Muscle layer of duodenum (tissue), 2 donors: ENCODE data around the gene KAT6B.

Source experiments
- H3K27ac ChIP-seq: one replicate; pipeline ENCODE4 v1.7.0; 2013; ENCODE audit warnings: mild to moderate bottlenecking, low read length
- H3K27me3 ChIP-seq: one replicate; pipeline ENCODE4 v1.7.0; 2013; ENCODE audit warnings: low read depth, mild to moderate bottlenecking, control low read depth, low read length
- H3K36me3 ChIP-seq, 2 donors: one replicate each; pipeline ENCODE4 v1.7.0; 2013; ENCODE audit warnings: low read length in 2 of 2, control low read depth in 1 of 2, mild to moderate bottlenecking in 1 of 2; ENCODE audit not compliant: insufficient read depth in 2 of 2, control insufficient read depth in 1 of 2
- H3K4me1 ChIP-seq, 2 donors: one replicate each; pipeline ENCODE4 v1.7.0; 2013; ENCODE audit warnings: low read length in 2 of 2, mild to moderate bottlenecking in 2 of 2, control low read depth in 1 of 2, moderate library complexity in 1 of 2; ENCODE audit not compliant: insufficient read depth in 2 of 2, control insufficient read depth in 1 of 2
- H3K4me3 ChIP-seq, 2 donors: one replicate each; pipeline ENCODE4 v1.7.0; 2013; ENCODE audit warnings: low read length in 2 of 2, low read depth in 1 of 2, mild to moderate bottlenecking in 1 of 2
- H3K9me3 ChIP-seq, 2 donors: one replicate each; pipeline ENCODE4 v1.7.0; 2013; ENCODE audit warnings: low read length in 2 of 2, control low read depth in 1 of 2, mild to moderate bottlenecking in 1 of 2; ENCODE audit not compliant: control insufficient read depth in 1 of 2
- donor health status: healthy.

Gene KAT6B

GRCh38 chr10:74977072-74977471 lies 150.7 kb downstream of the KAT6B start:
- H3K4me1 ChIP-seq, result peaks cover 0 to under 1% of the 10 kb centered on the region in 2 donors

DNA sequence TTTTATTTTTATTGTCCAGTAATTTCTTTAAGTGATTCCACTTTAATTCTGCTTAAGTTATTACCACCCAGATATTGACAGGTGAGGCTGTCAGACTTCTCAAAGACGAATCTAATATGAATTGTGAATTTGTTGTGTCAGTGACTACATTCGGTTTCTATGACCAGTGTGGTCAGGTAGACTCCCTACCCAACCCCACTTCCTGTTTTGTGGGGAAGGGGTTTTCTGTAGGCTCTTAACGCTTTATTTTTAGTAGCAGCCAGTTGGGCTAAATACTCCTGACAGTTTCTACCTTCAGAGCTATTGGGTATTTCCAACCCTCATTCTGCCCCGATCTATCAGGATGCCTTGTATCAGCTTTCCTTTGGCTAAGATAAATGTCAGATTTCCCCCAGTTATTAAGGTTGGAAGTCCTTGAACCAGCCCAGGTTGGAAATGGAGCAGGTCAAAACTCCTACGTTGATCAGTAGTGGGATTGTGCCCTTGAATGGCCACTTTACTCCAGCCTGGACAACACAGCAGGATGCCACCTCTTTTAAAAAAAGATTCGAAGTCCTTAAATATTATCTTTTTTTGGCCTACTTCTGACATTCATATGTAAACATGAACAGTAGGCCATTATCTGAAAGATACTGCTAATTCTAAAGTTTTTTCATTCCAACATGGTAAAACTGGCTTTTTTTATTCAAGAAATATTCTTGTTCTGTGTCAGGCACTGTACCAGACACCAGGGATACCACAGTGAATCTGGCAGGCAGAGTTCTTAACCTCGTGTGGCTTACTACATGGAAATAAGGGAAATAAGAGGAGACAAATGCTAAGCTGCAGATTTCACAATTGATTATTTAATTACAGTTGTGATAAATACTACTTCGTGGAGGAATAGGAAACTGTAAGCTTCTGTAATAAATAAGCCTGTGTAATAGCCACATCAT lies 151.8 kb downstream of the KAT6B start:
- Histone ChIP-seq H3K27ac (no peak overlapping the region), H3K27me3 (no peaks in the 10 kb centered on the region), H3K9me3 (no peaks in the 10 kb centered on the region), H3K4me3 (no peak overlapping the region), H3K36me3 (peaks cover 25 to 29% of the 10 kb centered on the region in 2 donors), H3K4me1 (peaks cover 0 to 8% of the 10 kb centered on the region in 2 donors)

More at GRCh38 chr10:74977072-74977471, 150.7 kb downstream of the KAT6B start:
- H3K27ac ChIP-seq, result no peak overlapping the region
- no peak overlapping the region for H3K4me3 ChIP-seq
- no peaks in the 10 kb centered on the region for H3K27me3 ChIP-seq
- H3K36me3 ChIP-seq, result peaks cover 19 to 26% of the 10 kb centered on the region in 2 donors
- H3K9me3 ChIP-seq, result no peaks in the 10 kb centered on the region

DNA sequence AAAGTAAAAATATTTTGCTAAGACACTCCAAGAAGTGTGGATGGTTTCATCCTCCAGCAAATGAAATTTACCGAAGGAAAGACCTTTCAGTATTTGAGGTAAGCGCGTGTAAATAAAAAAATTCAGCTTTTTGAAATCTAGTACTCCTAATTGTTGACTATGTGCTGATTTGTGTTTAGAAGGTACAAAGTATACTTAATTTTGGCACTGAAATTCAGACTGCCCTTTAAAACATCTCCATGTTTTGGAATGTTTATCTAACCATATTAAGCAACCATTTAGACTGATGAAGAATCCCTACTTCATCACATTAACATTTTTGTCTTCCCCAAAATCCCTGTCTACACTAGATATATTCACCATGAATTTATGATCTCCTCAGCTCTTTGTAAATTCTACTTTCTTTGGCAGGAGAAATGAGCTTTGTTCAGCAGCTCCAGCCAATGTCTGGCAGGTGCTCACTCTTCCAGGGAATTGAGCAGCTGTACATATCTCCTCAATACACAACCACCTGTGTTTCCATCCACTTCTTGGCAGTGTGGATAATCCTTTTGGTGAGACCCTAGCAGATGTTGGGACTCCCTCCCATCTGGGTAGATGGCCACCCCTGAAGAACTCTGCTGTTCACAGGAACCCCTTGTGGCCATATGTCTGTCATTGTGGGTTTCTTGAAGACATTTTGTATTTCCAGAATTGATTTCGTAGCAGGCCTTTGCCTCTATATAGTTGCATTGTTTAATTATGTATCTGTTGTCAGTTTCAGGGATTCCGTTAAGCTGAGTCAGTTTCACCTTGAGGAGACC lies 155.6 kb downstream of the KAT6B start:
- Histone ChIP-seq H3K4me1 (peaks cover 0 to 14% of the 10 kb centered on the region in 2 donors), H3K36me3 (peaks cover 14 to 15% of the 10 kb centered on the region in 2 donors), H3K27me3 (no peaks in the 10 kb centered on the region), H3K27ac (no peak overlapping the region), H3K9me3 (no peaks in the 10 kb centered on the region), H3K4me3 (no peak overlapping the region)

DNA sequence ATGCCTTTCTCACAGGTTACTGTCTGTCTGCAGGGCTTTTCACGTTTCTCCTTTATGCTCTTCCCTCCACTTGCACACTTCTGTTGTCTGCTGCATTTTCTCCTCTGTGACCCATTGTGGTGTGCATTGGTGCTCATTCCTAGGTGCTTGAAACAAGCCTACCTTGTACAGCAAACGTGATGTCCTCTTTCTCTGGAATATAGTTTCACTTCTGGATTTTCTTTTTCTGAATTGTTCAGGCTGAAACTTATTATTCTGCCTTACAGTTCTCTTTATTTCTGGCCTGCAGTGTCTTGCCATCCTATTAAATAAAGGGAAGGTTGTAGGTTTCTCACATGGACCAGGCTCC lies 156.2 kb downstream of the KAT6B start:
- no peaks in the 10 kb centered on the region for H3K9me3 ChIP-seq
- no peak overlapping the region for H3K27ac ChIP-seq
- peaks cover 0 to 20% of the 10 kb centered on the region in 2 donors for H3K4me1 ChIP-seq
- H3K36me3 ChIP-seq, result peaks cover 13 to 15% of the 10 kb centered on the region in 2 donors
- H3K4me3 ChIP-seq, result no peak overlapping the region
- H3K27me3 ChIP-seq, result no peaks in the 10 kb centered on the region

DNA sequence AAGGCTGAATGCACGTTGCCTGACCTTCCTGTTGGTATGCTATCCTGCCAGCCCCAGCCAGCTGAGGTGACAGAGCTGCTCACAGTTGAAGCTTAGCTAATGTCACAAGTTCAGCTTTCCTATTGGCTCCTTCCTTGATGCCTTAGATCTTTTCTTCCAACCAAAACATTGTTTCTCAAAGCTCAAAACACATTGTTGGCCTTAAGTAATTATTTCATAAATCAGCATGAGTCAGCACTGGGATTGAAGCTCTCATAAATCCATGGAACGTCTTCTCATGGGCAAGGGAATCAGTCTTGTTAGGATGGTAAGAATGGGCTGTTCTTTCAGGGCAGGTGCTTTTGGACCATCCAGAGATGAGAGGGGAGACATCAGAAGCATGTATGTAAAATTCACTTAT lies 157.0 kb downstream of the KAT6B start:
- Histone ChIP-seq H3K9me3 (no peaks in the 10 kb centered on the region), H3K27ac (no peak overlapping the region), H3K27me3 (no peaks in the 10 kb centered on the region), H3K36me3 (peaks cover 13 to 15% of the 10 kb centered on the region in 2 donors), H3K4me3 (no peak overlapping the region), H3K4me1 (peaks cover 5 to 27% of the 10 kb centered on the region in 2 donors)

DNA sequence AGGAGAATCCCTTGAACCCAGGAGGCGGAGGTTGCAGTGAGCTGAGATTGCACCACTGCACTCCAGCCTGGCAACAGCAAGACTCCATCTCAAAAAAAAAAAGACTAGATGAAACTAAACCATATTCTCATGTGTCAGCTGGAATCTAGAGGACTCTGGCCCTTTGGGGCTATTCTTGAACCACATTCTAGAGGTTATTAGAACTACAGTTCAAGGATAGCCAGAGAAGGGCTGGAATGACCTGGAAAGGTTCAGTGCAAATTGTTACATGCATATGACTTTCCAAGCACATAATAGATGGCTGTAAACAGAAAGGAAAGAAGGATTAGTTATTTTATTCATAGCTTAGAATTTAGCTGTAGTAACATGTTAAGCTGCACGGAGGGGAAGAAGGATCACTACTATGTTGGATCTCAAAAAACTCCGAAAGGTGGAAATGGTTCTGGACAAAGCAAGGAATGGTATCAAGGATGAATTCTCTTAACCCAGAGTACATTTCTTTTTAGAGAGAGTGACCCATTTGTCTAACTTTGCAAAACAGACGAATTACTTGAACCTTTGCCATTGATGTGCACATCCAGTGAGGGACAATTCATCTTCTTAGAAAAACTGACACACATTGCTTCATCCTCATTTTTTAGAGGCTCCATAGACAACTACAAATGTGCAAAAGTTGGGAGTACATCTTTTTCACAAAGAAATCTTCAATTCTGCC lies 161.1 kb downstream of the KAT6B start:
- Histone ChIP-seq H3K4me1 (peaks cover 8 to 35% of the 10 kb centered on the region in 2 donors), H3K4me3 (no peak overlapping the region), H3K27me3 (no peaks in the 10 kb centered on the region), H3K27ac (no peak overlapping the region), H3K9me3 (no peaks in the 10 kb centered on the region), H3K36me3 (peaks cover 8 to 12% of the 10 kb centered on the region in 2 donors)

- peaks cover 8 to 32% of the 10 kb centered on the region in 2 donors for H3K4me1 ChIP-seq
- H3K36me3 ChIP-seq, result peaks cover 12 to 15% of the 10 kb centered on the region in 2 donors
- H3K9me3 ChIP-seq, result no peaks in the 10 kb centered on the region
- H3K27me3 ChIP-seq, result no peaks in the 10 kb centered on the region
- H3K4me3 ChIP-seq, result no peak overlapping the region
- H3K27ac ChIP-seq, result no peak overlapping the region
These were observed 161.8 kb downstream of the KAT6B start for GRCh38 chr10:74988054-74988775.

- Histone ChIP-seq H3K27ac (no peak overlapping the region), H3K4me1 (peaks cover 8 to 32% of the 10 kb centered on the region in 2 donors), H3K9me3 (no peaks in the 10 kb centered on the region)
These were observed 162.6 kb downstream of the KAT6B start for GRCh38 chr10:74988832-74989561.

GRCh38 chr10:74991435-74991834 lies 165.0 kb downstream of the KAT6B start:
- H3K27ac ChIP-seq, result no peak overlapping the region
- H3K9me3 ChIP-seq, result no peaks in the 10 kb centered on the region
- H3K27me3 ChIP-seq, result no peaks in the 10 kb centered on the region
- H3K4me3 ChIP-seq, result no peak overlapping the region
- H3K36me3 ChIP-seq, result peaks cover 16 to 23% of the 10 kb centered on the region in 2 donors
- H3K4me1 ChIP-seq, result peaks cover 8 to 27% of the 10 kb centered on the region in 2 donors

More at GRCh38 chr10:74988832-74989561, 162.6 kb downstream of the KAT6B start:
- H3K27me3 ChIP-seq, result no peaks in the 10 kb centered on the region
- peaks cover 9 to 15% of the 10 kb centered on the region in 2 donors for H3K36me3 ChIP-seq
- H3K4me3 ChIP-seq, result no peak overlapping the region

DNA sequence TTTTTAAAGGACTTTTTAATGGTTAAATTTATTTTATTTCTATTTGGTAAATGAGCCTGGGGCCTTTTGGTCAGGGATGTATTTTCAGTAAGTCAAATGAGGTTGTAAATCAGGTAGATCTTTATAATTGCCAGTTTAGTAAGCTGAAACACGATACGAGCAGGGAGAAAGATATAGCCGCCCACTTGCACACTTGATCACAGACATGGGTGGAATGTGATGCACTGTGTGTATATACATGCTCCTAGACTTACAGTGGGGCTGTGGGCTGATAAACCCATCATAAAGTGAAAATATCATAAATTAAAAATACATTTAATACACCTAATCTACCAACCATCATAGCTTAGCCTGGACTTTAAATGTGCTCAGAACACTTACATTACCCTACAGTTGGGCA lies 165.7 kb downstream of the KAT6B start:
- Histone ChIP-seq H3K36me3 (peaks cover 16 to 23% of the 10 kb centered on the region in 2 donors), H3K4me1 (peaks cover 8 to 25% of the 10 kb centered on the region in 2 donors), H3K4me3 (no peak overlapping the region), H3K27ac (no peak overlapping the region), H3K27me3 (no peaks in the 10 kb centered on the region), H3K9me3 (no peaks in the 10 kb centered on the region)
